ENCODE results near the gene LMO3.

GRCh38 chr12:16562921-16563320 lies 43.0 kb downstream of the LMO3 start:
- TF ChIP-seq CTCF (IDR thresholded peaks at IDR 0.05) (no peak), POLR2A (IDR thresholded peaks at IDR 0.05) (no peak)
